ENCODE data around the gene CLMN.

The CLMN gene

DNA sequence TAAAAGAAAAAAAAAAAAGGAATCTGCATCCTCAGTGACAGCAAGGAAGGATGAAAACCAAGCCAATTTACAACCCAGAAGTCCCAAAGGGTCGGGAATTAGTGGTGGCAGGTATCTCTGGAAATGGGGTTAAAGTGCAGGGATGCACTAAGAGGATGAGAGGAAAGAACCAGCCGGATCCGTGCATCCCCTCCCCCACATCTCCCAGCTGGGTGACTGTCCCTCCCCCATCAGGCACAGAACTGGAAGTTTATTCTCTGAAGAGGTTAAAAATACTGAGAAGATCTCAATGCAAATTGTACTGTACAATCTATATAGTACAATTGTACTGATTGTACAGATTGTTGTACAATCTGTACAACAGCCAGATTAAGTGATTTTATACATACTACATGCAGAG is 15.4 kb downstream of the CLMN start:
- no peak for FAIRE-seq
- no peak for DNase-seq (ENCODE audit: low spot score)

DNA sequence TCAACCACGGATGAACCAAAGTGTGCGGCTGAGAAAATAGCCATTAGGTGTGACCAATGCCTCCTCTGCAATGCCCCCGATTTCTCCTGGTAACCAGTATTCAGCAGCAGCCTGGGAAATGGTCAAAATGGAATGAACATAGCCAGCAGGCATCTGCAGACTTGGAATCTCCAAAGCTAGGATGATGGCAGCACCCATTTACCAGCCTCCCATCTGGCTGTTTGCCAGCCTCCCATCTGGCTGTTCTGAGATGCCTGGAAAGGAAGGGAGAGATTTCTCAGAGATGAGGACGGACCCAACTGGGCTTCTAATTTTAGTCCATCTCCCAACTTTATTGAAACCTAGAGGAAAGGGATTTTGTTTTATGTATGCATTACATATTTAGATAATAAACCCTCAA is 16.2 kb downstream of the CLMN start:
- FAIRE-seq (no peak), DNase-seq (ENCODE audit: low spot score) (no peak)

GRCh38 chr14:95302667-95303506 is 16.8 kb downstream of the CLMN start:
- DNase-seq (ENCODE audit: low spot score) (no peak), FAIRE-seq (no peak)

DNA sequence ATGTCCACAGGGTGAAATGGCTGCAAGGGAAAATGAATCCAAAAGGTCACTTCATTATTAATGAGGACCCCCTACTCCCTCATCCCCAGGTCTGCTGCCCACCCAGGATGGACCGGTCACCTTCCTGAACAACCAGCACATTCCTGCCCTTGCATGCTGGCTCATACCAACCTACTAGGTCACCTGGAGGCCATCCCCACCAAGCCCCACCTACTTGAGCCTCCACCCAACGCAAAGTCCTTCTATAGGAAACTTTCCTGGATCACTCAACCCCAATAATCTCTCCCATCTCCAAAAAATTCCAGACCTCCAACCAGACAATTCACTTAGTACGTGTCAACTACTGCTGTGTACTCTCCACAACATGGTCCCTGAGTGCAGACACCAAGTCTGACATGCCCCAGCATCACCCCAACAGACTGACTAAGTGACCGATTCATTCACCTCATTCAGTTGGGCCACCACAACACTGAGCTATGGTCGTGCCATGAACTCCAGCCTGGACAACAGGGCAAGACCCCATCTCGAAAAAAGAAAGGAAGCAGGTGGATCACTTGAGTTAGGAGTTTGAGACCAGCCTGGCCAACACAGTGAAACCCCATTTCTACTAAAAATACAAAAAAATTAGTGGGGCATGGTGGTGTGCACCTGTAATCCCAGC is 18.1 kb downstream of the CLMN start:
- DNase-seq (ENCODE audit: low spot score) (no peak), FAIRE-seq (no peak)

- DNase-seq (ENCODE audit: low spot score) (no peak), FAIRE-seq (no peak)
Observed at GRCh38 chr14:95300697-95301526, 18.8 kb downstream of the CLMN start.

DNA sequence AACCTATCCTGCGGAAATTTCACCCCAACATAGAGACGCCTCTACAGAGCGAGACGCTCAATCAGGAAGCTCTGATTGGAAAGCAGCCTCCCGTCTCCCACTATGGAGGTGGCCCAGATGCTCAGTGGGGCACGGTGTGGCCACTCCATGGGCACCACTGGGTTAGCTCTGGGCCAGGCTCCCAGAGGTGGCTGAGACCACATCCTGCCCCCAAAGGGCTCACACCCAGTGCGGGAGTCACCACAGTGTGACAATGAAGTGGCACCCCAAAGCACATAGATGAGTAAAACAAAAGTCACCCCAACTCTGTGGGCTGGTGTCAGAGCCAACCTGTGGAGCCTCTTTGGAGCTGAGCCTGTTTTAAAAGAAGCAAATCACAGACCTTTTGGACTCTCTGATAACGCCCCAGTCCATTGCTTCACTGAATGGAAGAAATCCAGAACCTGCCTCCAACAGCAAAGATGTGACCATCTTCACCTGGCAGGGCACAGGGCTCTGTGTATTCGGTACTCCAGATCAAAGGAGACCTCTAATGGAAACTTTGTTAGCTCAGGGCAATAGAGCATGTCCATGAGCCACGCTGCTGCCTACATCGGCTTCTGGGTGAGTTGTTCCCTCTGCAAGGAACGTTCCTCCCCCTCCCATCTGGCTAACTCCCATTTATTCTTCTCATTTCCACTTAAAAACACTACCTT is 19.6 kb downstream of the CLMN start:
- FAIRE-seq, result no peak
- DNase-seq (ENCODE audit: low spot score), result no peak

GRCh38 chr14:95299271-95299670 is 20.4 kb downstream of the CLMN start:
- FAIRE-seq (no peak), DNase-seq (ENCODE audit: low spot score) (no peak)

DNA sequence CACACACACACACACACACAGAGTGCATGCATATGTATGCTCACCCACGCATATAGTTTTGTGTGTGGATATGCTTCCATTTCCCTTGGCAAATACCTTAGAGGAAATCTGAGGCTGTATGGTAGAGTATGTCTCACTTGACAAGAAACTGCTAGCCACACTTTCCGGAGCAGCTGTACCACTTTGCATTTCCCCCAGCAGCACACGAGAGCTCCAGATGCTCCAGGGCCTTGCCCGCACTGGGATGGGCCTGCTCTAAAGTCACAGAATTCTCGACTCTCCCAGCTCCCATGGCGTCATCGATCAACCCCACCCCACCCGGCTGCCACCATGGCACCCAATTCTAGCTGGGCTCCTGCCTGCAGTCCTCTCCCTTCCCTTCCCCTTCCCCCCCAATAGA is 21.9 kb downstream of the CLMN start:
- FAIRE-seq (no peak), DNase-seq (ENCODE audit: low spot score) (no peak)

GRCh38 chr14:95296966-95297365 is 22.7 kb downstream of the CLMN start:
- no peak for FAIRE-seq
- no peak for DNase-seq (ENCODE audit: low spot score)

DNA sequence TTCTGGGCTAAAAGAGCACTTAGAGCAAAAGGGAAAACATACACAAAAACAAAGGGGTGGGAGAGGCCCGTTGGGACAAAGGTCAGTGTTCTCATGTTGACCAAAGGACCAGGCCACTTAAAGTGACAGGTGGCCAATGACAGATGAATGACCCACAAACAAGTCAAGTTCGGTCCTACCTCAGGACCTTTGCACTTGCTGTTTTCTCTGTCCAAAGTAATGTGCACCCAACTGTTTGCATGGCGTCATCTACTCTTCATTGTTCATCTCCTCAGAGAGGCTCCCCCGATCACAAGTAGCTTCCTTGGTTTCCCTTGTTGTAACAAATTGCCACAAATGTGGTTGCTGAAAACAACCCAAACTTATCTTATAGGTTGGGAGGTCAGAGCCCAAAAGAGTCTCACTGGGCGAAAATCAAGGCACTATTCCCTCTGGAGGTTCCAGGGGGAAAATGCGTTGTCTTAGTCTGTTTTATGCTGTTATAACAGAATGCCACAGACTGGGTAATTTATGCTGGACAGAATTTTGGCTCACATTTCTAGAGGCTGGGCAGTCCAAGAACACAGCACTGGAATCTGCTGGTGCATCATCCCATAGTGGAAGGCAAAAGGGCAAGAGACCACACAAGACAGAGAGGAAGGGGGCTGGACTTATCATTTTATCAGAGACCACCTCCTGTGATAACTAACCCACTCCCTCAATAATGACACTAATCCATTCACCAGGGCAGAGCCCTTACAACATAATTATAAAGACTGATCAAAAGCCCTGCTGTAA is 23.9 kb downstream of the CLMN start:
- DNase-seq (ENCODE audit: low spot score) (no peak), FAIRE-seq (no peak)

GRCh38 chr14:95294834-95295599 is 24.7 kb downstream of the CLMN start:
- DNase-seq (ENCODE audit: low spot score) (peak; percentile 38), FAIRE-seq (no peak)

GRCh38 chr14:95294320-95294719 is 25.4 kb downstream of the CLMN start:
- no peak for FAIRE-seq
- DNase-seq (ENCODE audit: low spot score), result no peak

- DNase-seq (ENCODE audit: low spot score) (no peak), FAIRE-seq (no peak)
Observed at GRCh38 chr14:95293449-95293848, 26.3 kb downstream of the CLMN start.

DNA sequence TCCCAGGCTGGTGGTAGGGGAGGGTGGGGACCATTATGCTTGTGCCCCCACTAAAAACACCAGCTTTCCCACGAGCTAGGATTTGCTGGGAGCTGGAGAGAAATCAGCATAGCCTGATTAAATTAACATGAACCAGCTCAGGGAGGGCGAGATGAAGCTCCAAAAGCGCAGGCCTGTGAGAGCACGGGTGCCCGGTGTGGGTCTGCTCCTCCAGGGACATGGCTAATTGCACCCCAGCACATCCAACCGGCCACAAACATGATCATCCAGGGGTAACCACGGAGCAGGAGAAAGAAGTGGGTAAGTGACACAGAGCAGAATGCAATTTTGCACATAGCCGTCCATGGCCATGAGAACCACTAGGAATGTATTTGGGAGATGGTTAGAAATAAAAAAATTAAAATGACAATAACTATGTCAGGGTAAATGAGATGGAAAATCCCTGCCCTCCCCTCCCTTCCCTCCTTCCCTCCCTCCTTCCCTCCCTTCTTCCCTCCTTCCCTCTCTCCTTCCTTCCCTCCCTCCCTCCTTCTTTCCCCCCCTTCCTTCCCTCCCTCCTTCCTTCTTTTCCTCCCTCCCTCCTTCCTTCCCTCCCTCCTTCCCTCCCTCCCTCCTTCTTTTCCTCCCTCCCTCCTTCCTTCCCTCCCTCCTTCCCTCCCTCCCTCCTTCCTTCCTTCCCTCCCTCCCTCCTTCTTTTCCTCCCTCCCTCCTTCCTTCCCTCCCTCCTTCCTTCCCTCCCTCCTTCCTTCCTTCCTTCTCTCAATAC is 26.9 kb downstream of the CLMN start:
- no peak for FAIRE-seq
- DNase-seq (ENCODE audit: low spot score), result no peak

DNA sequence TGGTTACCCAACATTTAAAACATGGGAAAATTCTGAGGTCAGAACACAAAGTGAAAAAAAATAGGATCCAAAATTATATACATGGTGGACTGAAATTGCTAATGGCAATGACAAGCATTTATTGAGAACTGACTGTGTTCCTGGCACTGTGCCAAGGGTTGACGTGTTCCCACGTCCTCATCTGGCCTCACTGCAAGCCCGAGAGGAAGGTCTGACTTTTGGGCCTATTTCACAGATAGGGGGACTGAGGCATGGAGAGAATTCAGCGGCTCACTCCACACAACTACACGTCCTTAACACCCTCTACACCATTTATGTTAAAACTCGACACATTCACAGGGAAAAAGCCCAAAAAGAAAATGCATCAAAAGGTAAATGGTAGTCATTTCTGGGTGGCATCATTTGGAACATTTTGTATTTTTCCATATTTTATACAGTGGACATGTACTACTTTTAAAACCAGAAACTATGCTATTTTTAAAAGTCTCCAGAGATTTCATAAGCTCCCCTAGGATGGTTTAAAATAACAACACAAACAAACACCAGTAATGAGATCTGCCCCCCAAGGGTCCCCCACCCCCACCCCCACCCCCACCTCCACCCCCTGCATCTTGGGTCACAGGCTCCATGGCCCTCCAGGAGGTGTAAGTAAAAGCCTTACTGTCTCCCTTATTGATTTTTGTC is 27.7 kb downstream of the CLMN start:
- FAIRE-seq, result no peak

GRCh38 chr14:95290871-95291431 is 28.8 kb downstream of the CLMN start:
- FAIRE-seq (no peak), DNase-seq (ENCODE audit: low spot score) (no peak)

More for the DNA sequence above, 27.7 kb downstream of the CLMN start:
- DNase-seq (ENCODE audit: low spot score), result peak; percentile 64

DNA sequence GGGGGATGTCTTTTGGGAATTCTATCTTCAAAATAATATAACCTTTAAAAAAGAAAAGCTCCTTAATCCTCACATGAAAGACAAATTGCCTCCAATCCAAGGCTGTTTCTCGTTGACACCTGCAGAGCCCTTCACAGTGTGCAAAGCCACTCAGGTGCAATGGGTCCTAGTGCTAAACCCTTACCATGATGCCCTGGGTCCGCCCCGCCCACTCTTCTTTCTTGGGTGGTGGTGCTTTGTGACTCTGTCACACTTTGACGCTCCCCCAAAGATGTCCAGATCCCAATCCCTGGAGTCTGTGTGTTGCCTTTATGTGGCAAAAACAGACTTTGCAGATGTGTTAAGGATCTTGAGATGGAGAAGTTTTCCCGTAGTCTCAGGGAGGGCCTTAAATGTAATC is 29.7 kb downstream of the CLMN start:
- FAIRE-seq (no peak), DNase-seq (ENCODE audit: low spot score) (no peak)

DNA sequence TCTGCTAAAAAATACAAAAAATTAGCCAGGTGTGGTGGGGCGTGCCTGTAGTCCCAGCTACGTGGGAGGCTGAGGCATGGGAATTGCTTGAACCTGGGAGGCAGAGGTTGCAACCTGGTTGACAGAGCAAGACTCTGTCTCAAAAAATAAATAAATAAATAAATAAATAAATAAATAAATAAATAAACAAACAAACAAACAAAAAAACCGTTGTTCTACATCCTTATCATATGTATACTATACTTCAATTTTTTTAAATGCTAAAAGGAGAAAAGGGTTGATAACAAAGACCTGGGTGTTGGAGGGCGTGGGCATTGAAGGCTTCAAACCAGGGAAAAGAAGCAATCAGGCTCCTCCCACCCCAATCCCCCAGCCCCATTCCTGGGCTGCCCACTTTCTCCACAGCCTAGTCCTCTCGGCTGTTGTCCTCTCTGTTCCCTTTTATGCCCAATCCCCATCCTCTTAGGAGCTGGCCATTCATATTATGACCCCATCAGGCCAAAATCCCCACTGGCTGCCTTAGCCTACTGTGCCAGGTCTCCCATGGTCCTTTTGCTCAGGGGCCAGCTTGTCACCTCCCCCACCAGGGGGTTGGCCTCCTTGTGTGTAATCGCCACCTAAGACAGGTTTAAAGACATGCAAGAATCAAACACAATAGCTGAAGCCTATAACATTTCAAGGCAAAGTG is 30.2 kb downstream of the CLMN start:
- DNase-seq (ENCODE audit: low spot score) (no peak), FAIRE-seq (no peak)
